ENCODE data around the gene SPACDR.

- TF ChIP-seq, protein P1, sequence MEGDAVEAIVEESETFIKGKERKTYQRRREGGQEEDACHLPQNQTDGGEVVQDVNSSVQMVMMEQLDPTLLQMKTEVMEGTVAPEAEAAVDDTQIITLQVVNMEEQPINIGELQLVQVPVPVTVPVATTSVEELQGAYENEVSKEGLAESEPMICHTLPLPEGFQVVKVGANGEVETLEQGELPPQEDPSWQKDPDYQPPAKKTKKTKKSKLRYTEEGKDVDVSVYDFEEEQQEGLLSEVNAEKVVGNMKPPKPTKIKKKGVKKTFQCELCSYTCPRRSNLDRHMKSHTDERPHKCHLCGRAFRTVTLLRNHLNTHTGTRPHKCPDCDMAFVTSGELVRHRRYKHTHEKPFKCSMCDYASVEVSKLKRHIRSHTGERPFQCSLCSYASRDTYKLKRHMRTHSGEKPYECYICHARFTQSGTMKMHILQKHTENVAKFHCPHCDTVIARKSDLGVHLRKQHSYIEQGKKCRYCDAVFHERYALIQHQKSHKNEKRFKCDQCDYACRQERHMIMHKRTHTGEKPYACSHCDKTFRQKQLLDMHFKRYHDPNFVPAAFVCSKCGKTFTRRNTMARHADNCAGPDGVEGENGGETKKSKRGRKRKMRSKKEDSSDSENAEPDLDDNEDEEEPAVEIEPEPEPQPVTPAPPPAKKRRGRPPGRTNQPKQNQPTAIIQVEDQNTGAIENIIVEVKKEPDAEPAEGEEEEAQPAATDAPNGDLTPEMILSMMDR (IDR thresholded peaks at IDR 0.05): no peak
- no peak for TF ChIP-seq EZH2 (IDR thresholded peaks at IDR 0.05; ENCODE audit: borderline replicate concordance, insufficient read depth, low read depth, low read length, poor library complexity, severe bottlenecking)
These were observed 50.2 kb downstream of the SPACDR start for GRCh38 chr7:100413889-100414288.
